Gastrocnemius medialis (tissue), 4 donors: ENCODE measurements around the gene YPEL1.

ENCODE experiments used
- CTCF ChIP-seq, 5 experiments: fragments of 450-650 bp in 3 of 5; fragments of 200-600 bp in 2 of 5; sonication (generic) in 2 of 5; IDR thresholded peaks in 4 of 5; conservative IDR thresholded peaks in 1 of 5; 1 replicate in 4 of 5; 2 replicates in 1 of 5; pipeline ENCODE4 v1.5.1; 2016 to 2019; ENCODE audit warnings: antibody characterized with exemption in 5 of 5, mild to moderate bottlenecking in 3 of 5, moderate library complexity in 3 of 5
- POLR2A ChIP-seq, 2 donors: fragments of 450-650 bp; IDR thresholded peaks; one replicate each; pipeline ENCODE4 v1.6.1; 2017; ENCODE audit warnings: antibody characterized with exemption in 2 of 2, mild to moderate bottlenecking in 2 of 2, moderate library complexity in 2 of 2

GRCh38 chr22:21703684-21704316, 31.8 kb downstream of the YPEL1 start:
- TF ChIP-seq CTCF (IDR thresholded peaks at IDR 0.05 in 4 of 5, conservative IDR thresholded peaks at IDR 0.05 in 1 of 5), result no peak
- TF ChIP-seq POLR2A (IDR thresholded peaks at IDR 0.05), result no peak
